ENCODE measurements around the gene ANKRD36.
"Not testable (repeated sequence)": the region's sequence is repeated elsewhere in the genome, so short reads cannot be mapped to it uniquely, and the experiment has no call there.

ANKRD36 gene

DNA sequence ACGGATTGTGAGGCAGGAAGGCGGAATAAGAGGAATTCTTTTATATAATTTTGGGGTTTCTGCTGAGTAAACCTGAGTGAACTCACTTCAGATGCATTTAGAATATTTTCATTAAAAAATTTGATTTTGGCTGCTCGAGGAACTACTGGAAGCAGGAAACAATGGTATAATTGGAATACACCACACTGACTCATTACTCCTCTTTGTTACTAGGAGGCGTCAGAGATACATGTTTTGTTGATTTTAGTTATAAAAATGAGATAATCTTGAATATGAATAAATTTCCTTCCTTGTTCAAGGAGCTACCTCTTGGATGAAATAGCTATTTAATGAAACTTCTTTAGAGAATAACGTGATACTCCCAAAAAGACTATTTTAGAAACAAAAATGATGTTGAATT, 97.4 kb downstream of the ANKRD36 start:
- no peak overlapping the region for H3K27ac ChIP-seq (ENCODE audit: low read length)
- no peaks in the 10 kb centered on the region for H4K20me1 ChIP-seq (ENCODE audit: insufficient read depth, low read length)
- no peak overlapping the region for H3K4me3 ChIP-seq (ENCODE audit: low read length)
- no peak overlapping the region for H3K4me2 ChIP-seq (ENCODE audit: low read length)
- H3K9ac ChIP-seq (ENCODE audit: low read length): no peak overlapping the region
- H2AFZ ChIP-seq (ENCODE audit: low read depth, low read length): no peak overlapping the region
- no peaks in the 10 kb centered on the region for H3K4me1 ChIP-seq (ENCODE audit: low read length)
- H3K79me2 ChIP-seq (ENCODE audit: low read length): no peaks in the 10 kb centered on the region
- no peaks in the 10 kb centered on the region for H3K27me3 ChIP-seq (ENCODE audit: low read depth, low read length)
- H3K9me3 ChIP-seq (ENCODE audit: insufficient read depth, low read length): no peaks in the 10 kb centered on the region
- H3K36me3 ChIP-seq (replicated peaks; ENCODE audit: low read depth, low read length): no peaks in the 10 kb centered on the region
- no peak for TF ChIP-seq EZH2phosphoT487 (IDR thresholded peaks at IDR 0.05; ENCODE audit: low read depth)
- TF ChIP-seq, protein P1, sequence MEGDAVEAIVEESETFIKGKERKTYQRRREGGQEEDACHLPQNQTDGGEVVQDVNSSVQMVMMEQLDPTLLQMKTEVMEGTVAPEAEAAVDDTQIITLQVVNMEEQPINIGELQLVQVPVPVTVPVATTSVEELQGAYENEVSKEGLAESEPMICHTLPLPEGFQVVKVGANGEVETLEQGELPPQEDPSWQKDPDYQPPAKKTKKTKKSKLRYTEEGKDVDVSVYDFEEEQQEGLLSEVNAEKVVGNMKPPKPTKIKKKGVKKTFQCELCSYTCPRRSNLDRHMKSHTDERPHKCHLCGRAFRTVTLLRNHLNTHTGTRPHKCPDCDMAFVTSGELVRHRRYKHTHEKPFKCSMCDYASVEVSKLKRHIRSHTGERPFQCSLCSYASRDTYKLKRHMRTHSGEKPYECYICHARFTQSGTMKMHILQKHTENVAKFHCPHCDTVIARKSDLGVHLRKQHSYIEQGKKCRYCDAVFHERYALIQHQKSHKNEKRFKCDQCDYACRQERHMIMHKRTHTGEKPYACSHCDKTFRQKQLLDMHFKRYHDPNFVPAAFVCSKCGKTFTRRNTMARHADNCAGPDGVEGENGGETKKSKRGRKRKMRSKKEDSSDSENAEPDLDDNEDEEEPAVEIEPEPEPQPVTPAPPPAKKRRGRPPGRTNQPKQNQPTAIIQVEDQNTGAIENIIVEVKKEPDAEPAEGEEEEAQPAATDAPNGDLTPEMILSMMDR (IDR thresholded peaks at IDR 0.05; ENCODE audit: low read depth, low read length): no peak

DNA sequence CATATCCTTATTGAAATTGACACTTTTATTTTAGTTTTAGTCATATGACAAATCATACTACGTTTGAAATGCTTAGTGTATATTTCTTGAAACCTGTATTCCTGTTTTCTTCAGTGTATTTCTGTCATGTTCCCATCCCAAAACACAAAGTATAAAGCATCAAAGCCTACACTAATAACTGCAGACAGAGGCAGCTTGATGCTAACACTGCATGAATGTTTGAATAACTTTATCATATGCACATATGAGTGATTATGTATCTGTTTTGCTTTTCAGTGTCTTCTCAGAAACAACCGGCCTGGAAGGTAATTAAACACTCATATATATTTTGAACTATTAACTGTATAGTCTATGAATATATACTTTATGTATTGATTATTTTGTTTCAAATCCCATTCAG, 102.1 kb downstream of the ANKRD36 start:
- not testable (repeated sequence) for H3K4me2 ChIP-seq (ENCODE audit: low read length); H3K27me3 ChIP-seq (ENCODE audit: low read depth, low read length); H3K27ac ChIP-seq (ENCODE audit: low read length); H4K20me1 ChIP-seq (ENCODE audit: insufficient read depth, low read length); H3K4me1 ChIP-seq (ENCODE audit: low read length); H3K9ac ChIP-seq (ENCODE audit: low read length); H3K9me3 ChIP-seq (ENCODE audit: insufficient read depth, low read length); H2AFZ ChIP-seq (ENCODE audit: low read depth, low read length); H3K4me3 ChIP-seq (ENCODE audit: low read length); H3K79me2 ChIP-seq (ENCODE audit: low read length); H3K36me3 ChIP-seq (replicated peaks; ENCODE audit: low read depth, low read length)

DNA sequence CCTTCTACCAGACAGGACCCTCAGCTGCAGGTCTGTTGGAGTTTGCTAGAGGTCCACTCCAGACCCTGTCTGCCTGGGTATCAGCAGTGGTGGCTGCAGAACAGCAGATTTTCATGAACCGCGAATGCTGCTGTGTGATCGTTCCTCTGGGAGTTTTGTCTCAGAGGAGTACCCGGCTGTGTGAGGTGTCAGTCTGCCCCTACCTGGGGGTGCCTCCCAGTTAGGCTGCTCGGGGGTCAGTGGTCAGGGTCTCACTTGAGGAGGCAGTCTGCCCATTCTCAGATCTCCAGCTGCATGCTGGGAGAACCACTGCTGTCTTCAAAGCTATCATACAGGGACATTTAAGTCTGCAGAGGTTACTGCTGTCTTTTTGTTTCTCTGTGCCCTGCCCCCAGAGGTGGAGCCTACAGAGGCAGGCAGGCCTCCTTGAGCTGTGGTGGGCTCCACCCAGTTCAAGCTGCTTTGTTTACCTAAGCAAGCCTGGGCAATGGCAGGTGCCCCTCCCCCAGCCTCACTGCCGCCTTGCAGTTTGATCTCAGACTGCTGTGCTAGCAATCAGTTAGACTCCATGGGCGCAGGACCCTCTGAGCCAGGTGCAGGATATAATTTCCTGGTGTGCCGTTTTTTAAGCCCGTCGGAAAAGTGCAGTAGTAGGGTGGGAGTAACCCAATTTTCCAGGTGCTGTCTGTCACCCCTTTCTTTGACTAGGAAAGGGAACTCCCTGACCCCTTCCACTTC, 118.1 kb downstream of the ANKRD36 start:
- H3K9ac ChIP-seq (ENCODE audit: low read length); H3K4me1 ChIP-seq (ENCODE audit: low read length); H3K27me3 ChIP-seq (ENCODE audit: low read depth, low read length); H4K20me1 ChIP-seq (ENCODE audit: insufficient read depth, low read length); H3K36me3 ChIP-seq (replicated peaks; ENCODE audit: low read depth, low read length); H3K27ac ChIP-seq (ENCODE audit: low read length); H2AFZ ChIP-seq (ENCODE audit: low read depth, low read length); H3K4me3 ChIP-seq (ENCODE audit: low read length); H3K79me2 ChIP-seq (ENCODE audit: low read length); H3K9me3 ChIP-seq (ENCODE audit: insufficient read depth, low read length); H3K4me2 ChIP-seq (ENCODE audit: low read length): not testable (repeated sequence)

DNA sequence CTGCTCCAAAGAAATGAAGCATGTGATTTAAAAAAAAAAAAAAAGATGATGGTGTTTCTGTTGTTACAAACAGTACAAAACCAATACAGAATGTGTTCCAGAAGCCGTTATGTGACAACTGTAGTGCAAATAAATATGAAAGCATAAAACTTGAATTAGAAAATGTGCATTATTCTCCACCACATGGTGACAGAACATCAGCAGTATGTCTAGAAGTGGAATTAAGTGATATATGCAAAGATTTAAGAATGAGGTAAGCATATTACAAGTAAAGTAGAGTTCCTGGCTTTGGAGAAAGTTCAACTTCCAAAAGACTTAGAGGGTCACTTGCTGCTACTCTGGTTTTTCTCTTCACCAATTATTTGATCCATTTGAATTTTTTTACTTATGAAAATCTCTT, 120.0 kb downstream of the ANKRD36 start:
- H4K20me1 ChIP-seq (ENCODE audit: insufficient read depth, low read length); H3K36me3 ChIP-seq (replicated peaks; ENCODE audit: low read depth, low read length); H3K9ac ChIP-seq (ENCODE audit: low read length); H3K4me2 ChIP-seq (ENCODE audit: low read length); H3K79me2 ChIP-seq (ENCODE audit: low read length); H3K27me3 ChIP-seq (ENCODE audit: low read depth, low read length); H3K4me1 ChIP-seq (ENCODE audit: low read length); H3K27ac ChIP-seq (ENCODE audit: low read length); H3K4me3 ChIP-seq (ENCODE audit: low read length); H3K9me3 ChIP-seq (ENCODE audit: insufficient read depth, low read length); H2AFZ ChIP-seq (ENCODE audit: low read depth, low read length): not testable (repeated sequence)

DNA sequence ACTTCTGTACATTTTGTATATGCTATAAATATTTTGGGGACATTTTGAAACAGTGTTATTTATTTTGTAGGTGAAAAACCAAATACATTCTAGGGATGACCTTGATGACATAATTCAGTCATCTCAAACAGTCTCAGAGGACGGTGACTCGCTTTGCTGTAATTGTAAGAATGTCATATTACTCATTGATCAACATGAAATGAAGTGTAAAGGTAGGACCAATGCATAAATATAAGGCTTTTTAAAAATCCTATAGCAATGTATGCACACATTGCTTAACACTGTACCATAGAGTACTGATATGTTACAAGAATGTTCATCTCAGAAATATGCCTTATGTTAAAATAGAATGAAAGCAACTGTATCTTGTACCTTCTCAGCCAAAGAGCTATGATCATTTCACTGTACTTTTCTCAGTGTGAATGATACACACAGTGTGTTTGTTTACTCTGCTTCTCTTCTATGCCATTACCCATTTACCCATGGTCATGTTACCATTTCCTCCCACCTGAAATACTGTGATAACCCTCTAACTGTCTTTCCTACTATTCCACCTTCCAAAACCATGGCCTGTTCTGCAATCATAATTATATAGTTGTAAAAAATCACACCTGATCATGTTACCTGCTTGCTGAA, 120.8 kb downstream of the ANKRD36 start:
- not testable (repeated sequence) for H4K20me1 ChIP-seq (ENCODE audit: insufficient read depth, low read length); H3K9me3 ChIP-seq (ENCODE audit: insufficient read depth, low read length); H3K27me3 ChIP-seq (ENCODE audit: low read depth, low read length); H3K4me3 ChIP-seq (ENCODE audit: low read length); H3K79me2 ChIP-seq (ENCODE audit: low read length); H3K36me3 ChIP-seq (replicated peaks; ENCODE audit: low read depth, low read length); H3K27ac ChIP-seq (ENCODE audit: low read length); H2AFZ ChIP-seq (ENCODE audit: low read depth, low read length); H3K4me2 ChIP-seq (ENCODE audit: low read length); H3K9ac ChIP-seq (ENCODE audit: low read length); H3K4me1 ChIP-seq (ENCODE audit: low read length)

DNA sequence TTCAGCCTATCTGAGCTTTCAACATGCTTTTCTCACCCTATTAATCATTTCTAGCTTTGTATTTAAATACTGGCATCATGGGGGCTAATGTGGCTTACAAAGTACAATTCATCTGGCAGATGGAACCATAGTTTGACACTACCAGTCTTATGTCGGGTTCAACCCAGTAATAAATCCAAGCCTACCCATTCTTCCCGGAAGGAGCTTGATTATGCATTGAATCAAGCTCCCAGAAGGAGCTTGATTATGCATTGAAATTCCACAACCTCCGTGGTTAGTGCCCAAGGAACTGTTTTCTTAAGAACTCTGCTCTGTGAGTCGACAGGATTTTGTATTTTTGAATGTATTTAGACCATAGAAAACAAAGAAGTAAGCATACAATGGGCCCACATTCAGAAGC, 148.2 kb downstream of the ANKRD36 start:
- not testable (repeated sequence) for H3K9me3 ChIP-seq (ENCODE audit: insufficient read depth, low read length); H3K27me3 ChIP-seq (ENCODE audit: low read depth, low read length); H3K79me2 ChIP-seq (ENCODE audit: low read length); H3K4me3 ChIP-seq (ENCODE audit: low read length); H2AFZ ChIP-seq (ENCODE audit: low read depth, low read length); H3K4me1 ChIP-seq (ENCODE audit: low read length); H3K9ac ChIP-seq (ENCODE audit: low read length); H4K20me1 ChIP-seq (ENCODE audit: insufficient read depth, low read length); H3K4me2 ChIP-seq (ENCODE audit: low read length); H3K27ac ChIP-seq (ENCODE audit: low read length); H3K36me3 ChIP-seq (replicated peaks; ENCODE audit: low read depth, low read length)

DNA sequence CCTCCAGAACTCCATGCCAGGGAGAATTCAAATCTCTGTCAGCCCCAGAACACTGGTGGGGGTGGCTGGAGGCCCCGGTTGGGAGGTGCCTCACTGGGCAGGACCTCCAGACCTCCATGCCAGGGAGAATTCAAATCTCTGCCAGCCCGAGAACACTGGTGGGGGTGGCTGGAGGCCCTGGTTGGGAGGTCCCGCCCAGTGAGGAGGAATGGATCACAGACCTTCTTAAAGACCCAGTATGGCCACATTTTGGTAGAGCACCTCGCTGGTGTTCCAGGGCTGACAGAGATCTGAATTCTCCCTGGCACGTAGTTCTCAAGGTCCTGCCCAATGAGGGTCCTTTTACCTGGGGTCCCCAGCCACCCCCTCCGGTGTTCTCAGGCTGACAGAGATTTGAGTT, 153.5 kb downstream of the ANKRD36 start:
- not testable (repeated sequence) for H3K9me3 ChIP-seq (ENCODE audit: insufficient read depth, low read length); H4K20me1 ChIP-seq (ENCODE audit: insufficient read depth, low read length); H3K27me3 ChIP-seq (ENCODE audit: low read depth, low read length); H3K27ac ChIP-seq (ENCODE audit: low read length); H3K4me1 ChIP-seq (ENCODE audit: low read length); H3K4me2 ChIP-seq (ENCODE audit: low read length); H2AFZ ChIP-seq (ENCODE audit: low read depth, low read length); H3K36me3 ChIP-seq (replicated peaks; ENCODE audit: low read depth, low read length); H3K4me3 ChIP-seq (ENCODE audit: low read length); H3K79me2 ChIP-seq (ENCODE audit: low read length); H3K9ac ChIP-seq (ENCODE audit: low read length)

Data from OCI-LY3 (cell line).